ENCODE results near the gene PIK3CD.

DNA sequence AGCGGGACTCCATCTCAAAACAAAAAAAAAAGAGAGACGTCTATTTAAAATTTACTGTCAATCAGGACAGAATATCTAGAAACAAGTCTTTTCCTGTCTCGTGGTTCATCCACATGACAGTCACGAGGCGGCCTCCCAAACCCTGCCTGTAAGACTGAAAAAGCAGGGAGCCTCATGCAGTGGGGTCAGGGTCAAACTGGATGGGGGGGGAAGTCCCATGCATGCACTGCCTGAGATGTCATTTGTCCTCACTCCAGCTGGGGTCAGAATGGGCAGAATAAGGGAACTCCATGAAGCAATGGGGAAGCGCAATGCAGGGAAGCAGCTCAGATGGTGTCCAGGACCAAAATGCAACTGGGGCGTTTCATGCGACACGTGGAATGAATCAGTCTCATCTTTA lies 85.5 kb downstream of the PIK3CD start:
- TF ChIP-seq, protein P1, sequence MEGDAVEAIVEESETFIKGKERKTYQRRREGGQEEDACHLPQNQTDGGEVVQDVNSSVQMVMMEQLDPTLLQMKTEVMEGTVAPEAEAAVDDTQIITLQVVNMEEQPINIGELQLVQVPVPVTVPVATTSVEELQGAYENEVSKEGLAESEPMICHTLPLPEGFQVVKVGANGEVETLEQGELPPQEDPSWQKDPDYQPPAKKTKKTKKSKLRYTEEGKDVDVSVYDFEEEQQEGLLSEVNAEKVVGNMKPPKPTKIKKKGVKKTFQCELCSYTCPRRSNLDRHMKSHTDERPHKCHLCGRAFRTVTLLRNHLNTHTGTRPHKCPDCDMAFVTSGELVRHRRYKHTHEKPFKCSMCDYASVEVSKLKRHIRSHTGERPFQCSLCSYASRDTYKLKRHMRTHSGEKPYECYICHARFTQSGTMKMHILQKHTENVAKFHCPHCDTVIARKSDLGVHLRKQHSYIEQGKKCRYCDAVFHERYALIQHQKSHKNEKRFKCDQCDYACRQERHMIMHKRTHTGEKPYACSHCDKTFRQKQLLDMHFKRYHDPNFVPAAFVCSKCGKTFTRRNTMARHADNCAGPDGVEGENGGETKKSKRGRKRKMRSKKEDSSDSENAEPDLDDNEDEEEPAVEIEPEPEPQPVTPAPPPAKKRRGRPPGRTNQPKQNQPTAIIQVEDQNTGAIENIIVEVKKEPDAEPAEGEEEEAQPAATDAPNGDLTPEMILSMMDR (IDR thresholded peaks at IDR 0.05) = no peak
- no peak for TF ChIP-seq POLR2A (IDR thresholded peaks at IDR 0.05)
